ENCODE data around the gene PRUNE2. TPM values are rescaled to one million over a fixed set of nuclear protein-coding genes. Genes with fewer than 3 reads are reported as not detected.

PRUNE2 gene
- total RNA-seq, 4 donors from 2014 or later: 3.7 to 7.8 (median 4.9) TPM

DNA sequence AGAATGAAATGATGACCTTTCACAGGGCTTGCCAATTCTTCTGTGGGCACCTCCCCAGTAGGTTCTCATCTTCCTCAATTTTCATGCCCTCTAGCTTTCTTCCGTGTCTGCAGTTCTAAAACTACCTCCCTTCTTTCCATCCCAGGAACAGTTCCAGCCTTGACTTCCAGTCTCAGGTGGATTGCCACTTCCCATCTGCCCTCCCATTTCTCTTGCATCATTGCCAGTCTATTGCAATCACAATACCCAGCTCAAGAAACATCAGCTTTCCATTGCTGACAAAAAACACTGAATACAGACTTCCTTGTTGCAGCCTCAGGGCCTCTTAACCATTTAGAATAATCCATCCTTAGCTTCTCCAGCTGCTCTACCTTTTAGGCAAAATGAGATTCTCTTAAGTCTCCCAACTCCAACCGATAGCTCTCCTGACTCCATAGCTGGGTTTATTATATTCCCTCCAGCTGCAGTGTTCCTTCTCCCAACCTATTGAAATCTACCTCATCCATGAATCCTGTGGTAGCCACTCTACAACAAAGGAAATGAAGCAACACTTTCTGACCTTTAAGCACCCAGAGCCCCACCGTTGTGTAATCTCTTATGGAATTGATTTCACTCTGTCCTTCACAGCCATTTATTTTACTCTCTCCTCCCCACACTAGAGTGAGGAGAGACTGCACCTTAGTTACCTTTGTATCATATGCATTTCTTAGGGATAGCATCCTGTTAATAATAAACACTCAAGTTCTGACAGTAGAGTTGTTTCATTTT, 217.3 kb downstream of the PRUNE2 start:
- intact Hi-C loops (cut with DNase I): no loop called here
- Histone ChIP-seq H3K36me3 (no peaks in the 10 kb centered on the region), H3K27ac (no peak overlapping the region), H3K27me3 (peaks cover 4% of the 10 kb centered on the region), H3K4me1 (peaks cover 0 to 4% of the 10 kb centered on the region in 2 donors), H3K9me3 (no peaks in the 10 kb centered on the region), H3K4me3 (replicated peaks in 1 of 3) (no peak overlapping the region)
- DNase-seq: no peak
- 44 to 50% methylated on average over 3 of the region's 3 CpGs for WGBS, 2 donors
- no peak for TF ChIP-seq CTCF (IDR thresholded peaks at IDR 0.05)
- no peak for TF ChIP-seq POLR2A (IDR thresholded peaks at IDR 0.05)

DNA sequence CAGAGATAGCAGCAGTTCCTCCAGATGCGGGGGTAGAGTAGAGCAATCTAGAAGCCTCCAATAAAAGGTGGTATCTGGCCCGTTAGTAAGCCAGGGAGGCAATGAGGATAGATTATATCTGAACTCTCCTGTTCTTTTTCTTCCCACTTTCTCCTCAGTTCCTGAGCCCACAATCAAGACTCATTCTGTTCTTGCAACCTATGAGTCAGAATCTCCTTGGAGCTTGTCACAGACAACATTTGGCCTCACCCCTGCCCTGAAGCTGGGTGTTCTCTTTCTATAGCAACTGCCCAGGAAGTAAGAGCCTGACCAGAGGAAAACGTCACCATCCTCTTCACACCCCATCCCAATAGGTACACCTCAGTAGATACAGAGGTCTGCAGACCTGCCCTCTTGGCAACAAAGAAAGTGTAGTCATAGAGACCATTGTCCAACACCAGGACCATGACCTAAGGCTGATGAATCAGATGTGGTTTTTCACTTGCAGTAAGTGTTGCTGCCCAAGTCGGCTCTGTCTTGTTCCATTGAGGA, 218.0 kb downstream of the PRUNE2 start:
- Histone ChIP-seq H3K4me3 (replicated peaks in 1 of 3) (no peak overlapping the region), H3K9me3 (no peaks in the 10 kb centered on the region), H3K36me3 (no peaks in the 10 kb centered on the region), H3K27ac (no peak overlapping the region), H3K27me3 (peaks cover 4% of the 10 kb centered on the region), H3K4me1 (peaks cover 0 to 4% of the 10 kb centered on the region in 2 donors)
- TF ChIP-seq POLR2A (IDR thresholded peaks at IDR 0.05) (no peak), CTCF (IDR thresholded peaks at IDR 0.05) (no peak)
- intact Hi-C loops (cut with DNase I): no loop called here
- WGBS, 2 donors: 82 to 84% methylated on average over 4 of the region's 4 CpGs
- DNase-seq: no peak

DNA sequence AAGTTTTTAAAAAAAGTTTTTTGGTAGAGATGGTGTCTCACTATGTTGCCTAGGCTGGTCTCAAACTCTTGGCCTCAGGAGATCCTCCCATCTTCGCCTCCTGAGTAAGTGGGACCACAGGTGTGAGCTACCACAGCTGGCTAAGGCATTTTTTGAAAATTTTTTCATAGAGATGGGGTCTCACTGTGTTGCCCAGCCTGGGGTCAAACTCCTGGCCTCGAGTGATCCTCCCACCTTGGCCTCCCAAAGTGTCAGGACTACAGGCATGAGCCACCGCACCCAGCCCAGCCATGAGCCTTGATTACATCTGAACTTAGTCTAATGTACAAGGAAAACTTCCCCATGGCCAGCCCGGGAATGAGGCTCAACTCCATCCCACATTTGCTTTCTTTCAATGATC, 219.2 kb downstream of the PRUNE2 start:
- peaks cover 0 to 4% of the 10 kb centered on the region in 2 donors for H3K4me1 ChIP-seq
- no peak overlapping the region for H3K27ac ChIP-seq
- intact Hi-C loops (cut with DNase I): no loop called here
- H3K27me3 ChIP-seq: no peaks in the 10 kb centered on the region
- WGBS, 2 donors: 70 to 73% methylated on average over 4 of the region's 4 CpGs
- H3K4me3 ChIP-seq (replicated peaks in 1 of 3): no peak overlapping the region
- H3K9me3 ChIP-seq: no peaks in the 10 kb centered on the region
- no peaks in the 10 kb centered on the region for H3K36me3 ChIP-seq
- TF ChIP-seq CTCF (IDR thresholded peaks at IDR 0.05) (no peak), POLR2A (IDR thresholded peaks at IDR 0.05) (no peak)
- no peak for DNase-seq

DNA sequence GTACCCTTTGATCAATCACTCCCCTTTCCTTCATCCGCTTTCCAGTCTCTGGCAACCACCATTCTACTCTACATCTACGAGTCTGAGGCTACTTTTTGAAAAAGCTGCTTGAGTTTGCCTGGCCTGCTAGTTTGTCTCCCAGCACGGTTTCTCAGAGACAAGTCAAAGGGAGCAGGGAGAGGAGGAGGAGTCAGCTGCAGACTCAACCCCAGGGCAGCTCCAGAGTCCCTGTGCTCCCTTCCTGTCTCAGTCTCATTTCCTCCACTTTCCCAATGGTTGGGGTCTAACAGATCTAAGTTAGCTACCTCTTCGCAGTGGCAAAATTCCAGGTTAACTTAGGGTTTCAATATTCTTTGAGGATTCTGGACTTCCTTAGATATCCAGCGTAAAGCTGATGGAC, 221.7 kb downstream of the PRUNE2 start:
- H3K36me3 ChIP-seq: no peaks in the 10 kb centered on the region
- WGBS, 2 donors: 69 to 74% methylated on average over 5 of the region's 5 CpGs
- H3K4me3 ChIP-seq (replicated peaks in 1 of 3): no peak overlapping the region

More for the DNA sequence above, 221.7 kb downstream of the PRUNE2 start:
- H3K4me1 ChIP-seq: peaks cover 0 to 4% of the 10 kb centered on the region in 2 donors
- intact Hi-C loops (cut with DNase I): no loop called here
- H3K27ac ChIP-seq: no peak overlapping the region
- DNase-seq: no peak
- no peaks in the 10 kb centered on the region for H3K27me3 ChIP-seq
- TF ChIP-seq CTCF (IDR thresholded peaks at IDR 0.05) (no peak), POLR2A (IDR thresholded peaks at IDR 0.05) (no peak)
- H3K9me3 ChIP-seq: no peaks in the 10 kb centered on the region
